H1 (cell line): ENCODE measurements around the gene PPP2R2C. TPM values are rescaled to one million over a fixed set of nuclear protein-coding genes. Genes with fewer than 3 reads are reported as not detected.

Experiments
- CTCF ChIA-PET: fragments of 300-600 bp; sonication (Branson Sonifier 250); formaldehyde crosslinking; loops from one replicate; lab custom pipeline; 2021; ENCODE audit not compliant: partially characterized antibody; lab: Charles Lee
- POLR2A ChIA-PET: fragments of 300-600 bp; sonication (Branson Sonifier 250); formaldehyde crosslinking; loops from one replicate; lab custom pipeline; 2021; ENCODE audit warnings: inconsistent platforms; ENCODE audit not compliant: partially characterized antibody; lab: Charles Lee
- DNase-seq, 2 experiments: peaks; one replicate each; pipeline versions ENCODE4 v3.0.0 to v3.0.0-alpha.2; 2010 to 2022; ENCODE audit warnings: low spot score in 2 of 2, low read depth in 1 of 2, mixed read lengths in 1 of 2
- FAIRE-seq: peaks from 2 replicates; lab custom pipeline; 2011; peaks lifted over from hg19 to GRCh38; lab: Jason Lieb, UNC
- H2AFZ ChIP-seq: 2 replicates; pipeline ENCODE4 v1.8.1; 2012; ENCODE audit warnings: low read length, inconsistent platforms
- H2AK5ac ChIP-seq: 2 replicates; pipeline ENCODE4 v1.6.1; 2013; ENCODE audit warnings: low read depth, low read length
- H2BK120ac ChIP-seq: replicated peaks from 2 replicates; pipeline ENCODE3; 2013; ENCODE audit warnings: low read depth, low read length, inconsistent platforms
- H2BK12ac ChIP-seq: 2 replicates; pipeline ENCODE4 v1.6.1; 2013; ENCODE audit warnings: low read depth, low read length
- H2BK15ac ChIP-seq: 2 replicates; pipeline ENCODE4 v1.6.1; 2013; ENCODE audit warnings: low read length
- H2BK20ac ChIP-seq: 2 replicates; pipeline ENCODE4 v1.6.1; 2013; ENCODE audit warnings: low read length
- H2BK5ac ChIP-seq: 2 replicates; pipeline ENCODE4 v1.6.1; 2013; ENCODE audit warnings: low read depth, low read length
- H3K14ac ChIP-seq: 2 replicates; pipeline ENCODE4 v1.6.1; 2013; ENCODE audit warnings: inconsistent platforms; ENCODE audit not compliant: insufficient read length
- H3K18ac ChIP-seq: 2 replicates; pipeline ENCODE4 v1.6.1; 2013; ENCODE audit warnings: low read length; ENCODE audit errors: extremely low read depth
- H3K23ac ChIP-seq: 2 replicates; pipeline ENCODE4 v1.6.1; 2013; ENCODE audit warnings: inconsistent platforms; ENCODE audit not compliant: insufficient read length
- H3K23me2 ChIP-seq: 2 replicates; pipeline ENCODE4 v1.6.1; 2013; ENCODE audit warnings: low read depth, low read length
- H3K27ac ChIP-seq: 2 replicates; pipeline ENCODE4 v1.6.1; 2011; ENCODE audit warnings: low read depth, low read length, inconsistent platforms
- H3K27me3 ChIP-seq, 4 experiments: replicated peaks in 1 of 4; 1 replicate in 1 of 4; 2 replicates in 3 of 4; pipeline versions ENCODE4 v1.6.1 to v1.8.1; 2011 to 2013; ENCODE audit warnings: low read length in 3 of 4, mild to moderate bottlenecking in 3 of 4, inconsistent platforms in 2 of 4, mixed read lengths in 2 of 4, moderate library complexity in 1 of 4; ENCODE audit not compliant: control insufficient read depth in 3 of 4, insufficient read depth in 3 of 4; ENCODE audit errors: extremely low read depth in 1 of 4
- H3K36me3 ChIP-seq, 4 experiments: 2 replicates each; pipeline versions ENCODE4 v1.6.1 to v1.8.1; 2011 to 2013; ENCODE audit warnings: mild to moderate bottlenecking in 4 of 4, low read length in 3 of 4, moderate library complexity in 2 of 4, control low read depth in 1 of 4, inconsistent platforms in 1 of 4; ENCODE audit not compliant: insufficient read depth in 4 of 4, control insufficient read depth in 2 of 4
- H3K4ac ChIP-seq: replicated peaks from 2 replicates; pipeline ENCODE3; 2013; ENCODE audit warnings: low read length, low read depth, mixed read lengths, inconsistent platforms; ENCODE audit not compliant: insufficient read length
- H3K4me1 ChIP-seq, 4 experiments: replicated peaks in 1 of 4; 1 replicate in 1 of 4; 2 replicates in 3 of 4; pipeline versions ENCODE4 v1.6.1 to v1.8.1; 2011 to 2013; ENCODE audit warnings: low read length in 3 of 4, inconsistent platforms in 2 of 4, mixed read lengths in 1 of 4; ENCODE audit not compliant: insufficient read depth in 4 of 4, control insufficient read depth in 3 of 4
- H3K4me2 ChIP-seq, 2 experiments: 2 replicates each; pipeline versions ENCODE4 v1.6.1 to v1.8.1; 2011 to 2013; ENCODE audit warnings: low read depth in 2 of 2, low read length in 2 of 2, control low read depth in 1 of 2, inconsistent platforms in 1 of 2, mild to moderate bottlenecking in 1 of 2; ENCODE audit not compliant: insufficient read depth in 1 of 2
- H3K4me3 ChIP-seq, 4 experiments: fragments of 200-600, 300-600 bp in 1 of 4; sonication (generic), shearing (Covaris generic), sonication (Bioruptor Twin) in 1 of 4; 2 replicates each; pipeline versions ENCODE4 v1.5.1 to v1.8.1; 2011 to 2016; ENCODE audit warnings: low read length in 4 of 4, low read depth in 3 of 4, control low read depth in 2 of 4, inconsistent platforms in 2 of 4, mild to moderate bottlenecking in 2 of 4, mixed read lengths in 1 of 4, moderate library complexity in 1 of 4; ENCODE audit not compliant: insufficient read depth in 2 of 4; ENCODE audit errors: extremely low read depth in 1 of 4
- H3K56ac ChIP-seq: replicated peaks from 2 replicates; pipeline ENCODE3; 2013; ENCODE audit warnings: low read depth, mild to moderate bottlenecking, mixed read lengths, low read length, inconsistent platforms; ENCODE audit not compliant: insufficient read length
- H3K79me1 ChIP-seq: 2 replicates; pipeline ENCODE4 v1.6.1; 2013; ENCODE audit warnings: low read depth, low read length, control low read depth
- H3K79me2 ChIP-seq, 2 experiments: 2 replicates each; pipeline versions ENCODE4 v1.6.1 to v1.8.1; 2012 to 2013; ENCODE audit warnings: low read length in 2 of 2, mild to moderate bottlenecking in 2 of 2, inconsistent platforms in 1 of 2; ENCODE audit not compliant: insufficient read depth in 2 of 2, control insufficient read depth in 1 of 2
- H3K9ac ChIP-seq, 4 experiments: replicated peaks in 1 of 4; 1 replicate in 1 of 4; 2 replicates in 3 of 4; pipeline versions ENCODE4 v1.6.1 to v1.8.1; 2011 to 2013; ENCODE audit warnings: low read depth in 3 of 4, low read length in 3 of 4, control low read depth in 2 of 4, mild to moderate bottlenecking in 2 of 4, moderate library complexity in 2 of 4, inconsistent platforms in 1 of 4; ENCODE audit errors: extremely low read depth in 1 of 4
- H3K9me3 ChIP-seq, 2 experiments: 2 replicates each; pipeline versions ENCODE4 v1.6.1 to v1.8.1; 2012 to 2013; ENCODE audit warnings: mild to moderate bottlenecking in 2 of 2, moderate library complexity in 2 of 2, control low read depth in 1 of 2, inconsistent platforms in 1 of 2, low read depth in 1 of 2, low read length in 1 of 2, mixed read lengths in 1 of 2; ENCODE audit not compliant: insufficient read depth in 2 of 2
- H4K20me1 ChIP-seq, 2 experiments: replicated peaks in 1 of 2; 2 replicates each; pipeline versions ENCODE3 to v1.8.1; 2011 to 2013; ENCODE audit warnings: inconsistent platforms in 2 of 2, low read length in 2 of 2, mild to moderate bottlenecking in 1 of 2; ENCODE audit not compliant: insufficient read depth in 2 of 2, control insufficient read depth in 1 of 2
- H4K5ac ChIP-seq: 2 replicates; pipeline ENCODE4 v1.6.1; 2013; ENCODE audit warnings: low read length, low read depth, mixed read lengths, inconsistent platforms; ENCODE audit not compliant: insufficient read length
- H4K8ac ChIP-seq: 2 replicates; pipeline ENCODE4 v1.8.0; 2013; ENCODE audit warnings: mild to moderate bottlenecking, moderate library complexity, low read length, inconsistent platforms; ENCODE audit not compliant: insufficient read depth; ENCODE audit errors: extremely low read depth
- H4K91ac ChIP-seq: replicated peaks from 2 replicates; pipeline ENCODE3; 2013; ENCODE audit warnings: low read length, mixed read lengths, inconsistent platforms; ENCODE audit not compliant: insufficient read length
- BACH1 ChIP-seq: IDR thresholded peaks from 2 replicates; pipeline ENCODE4 v1.6.1; 2012; ENCODE audit warnings: low read length, improper control_type of control experiment
- CEBPB ChIP-seq: IDR thresholded peaks from 2 replicates; pipeline ENCODE4 v1.6.1; 2012; ENCODE audit warnings: low read depth, low read length
- CHD2 ChIP-seq: IDR thresholded peaks from 2 replicates; pipeline ENCODE4 v1.6.1; 2012; ENCODE audit warnings: low read length, improper control_type of control experiment
- E2F6 ChIP-seq: IDR thresholded peaks from 2 replicates; pipeline ENCODE4 v1.6.1; 2012; ENCODE audit warnings: inconsistent platforms
- KDM1A ChIP-seq: fragments of 200-600, 300-600 bp; sonication (generic); IDR thresholded peaks from 2 replicates; pipeline ENCODE4 v1.7.1; 2016; ENCODE audit warnings: mild to moderate bottlenecking, low read length, borderline replicate concordance
- NANOG ChIP-seq: IDR thresholded peaks from 2 replicates; pipeline ENCODE4 v1.6.1; 2011; ENCODE audit warnings: low read length, low read depth, mild to moderate bottlenecking, inconsistent platforms; ENCODE audit not compliant: insufficient read depth, poor library complexity, severe bottlenecking
- RAD21 ChIP-seq, 2 experiments: IDR thresholded peaks in 1 of 2; conservative IDR thresholded peaks in 1 of 2; 2 replicates each; pipeline ENCODE4 v1.6.1; 2011; ENCODE audit warnings: low read depth in 2 of 2, low read length in 2 of 2, improper control_type of control experiment in 1 of 2, inconsistent platforms in 1 of 2, mild to moderate bottlenecking in 1 of 2, moderate library complexity in 1 of 2
- RXRA ChIP-seq: IDR thresholded peaks from 2 replicates; pipeline ENCODE4 v1.6.1; 2011; ENCODE audit warnings: low read depth, mild to moderate bottlenecking, low read length, moderate library complexity; ENCODE audit not compliant: insufficient read depth
- SIRT6 ChIP-seq: IDR thresholded peaks from one replicate; pipeline ENCODE4 v1.7.1; 2012; ENCODE audit warnings: low read length, inconsistent platforms
- SIX5 ChIP-seq: IDR thresholded peaks from 2 replicates; pipeline ENCODE4 v1.6.1; 2011; ENCODE audit warnings: mild to moderate bottlenecking, low read depth, low read length
- SP4 ChIP-seq: IDR thresholded peaks from 2 replicates; pipeline ENCODE4 v1.6.1; 2012; ENCODE audit warnings: low read length, inconsistent platforms
- TAF1 ChIP-seq: IDR thresholded peaks from 2 replicates; pipeline ENCODE4 v1.6.1; 2011; ENCODE audit warnings: mild to moderate bottlenecking, low read depth, low read length
- TCF12 ChIP-seq: IDR thresholded peaks from 2 replicates; pipeline ENCODE4 v1.6.1; 2011; ENCODE audit warnings: low read depth, mild to moderate bottlenecking, low read length
- WGBS, 2 experiments: shearing (Covaris generic) in 1 of 2; methylation state at CpG; one replicate each; pipeline versions ENCODE4 v1.1.6 to v1.1.7; 2013 to 2015; ENCODE audit warnings: low lambda C conversion rate in 2 of 2, mixed read lengths in 2 of 2, inconsistent platforms in 1 of 2, low coverage in 1 of 2, missing lambda C conversion rate in 1 of 2; ENCODE audit not compliant: insufficient replicate concordance in 2 of 2, insufficient coverage in 1 of 2, insufficient read length in 1 of 2; ENCODE audit errors: extremely low coverage in 1 of 2, missing lambda C conversion rate in 1 of 2; 5-methylcytosine and 5-hydroxymethylcytosine counted together
- polyA plus RNA-seq, 7 experiments: library from polyadenylated mRNA; depleted of rRNA in 3 of 7; stranded (reverse) in 5 of 7; unstranded in 2 of 7; fragments of >200 nt in 5 of 7; fragments of 200-250 nt in 2 of 7; gene quantifications; 1 replicate in 5 of 7; 2 replicates in 1 of 7; 4 replicates in 1 of 7; pipeline versions ENCODE4 v1.2.1 to v1.2.3, GENCODE V29; 2011 to 2013; ENCODE audit warnings: missing spikeins in 2 of 7, mixed read lengths in 2 of 7
- total RNA-seq: library from RNA; stranded (reverse); fragmentation: NEBNext Ultra II Directional; extraction: Animal tissue kit (Norgen Biotek cat#: 25700); gene quantifications from 2 replicates; pipeline ENCODE4 v1.2.1, GENCODE V29; 2021

The PPP2R2C gene
- total and polyA plus RNA-seq, 2 of the 8 experiments (the other 6 are each of a cell fraction or from before 2014, with no cell fraction given) = 6.4 TPM

GRCh38 chr4:6279582-6280289 is 192.7 kb downstream of the PPP2R2C start:
- no peak overlapping the region for H3K9ac ChIP-seq
- no peak overlapping the region for H2BK12ac ChIP-seq
- FAIRE-seq (no peak), DNase-seq (no peak)
- no peaks in the 10 kb centered on the region; the same call in 1 of the 2 replicates for H3K79me1 ChIP-seq
- H3K23ac ChIP-seq = no peak overlapping the region
- 88% methylated on average over 14 of the region's 14 CpGs; no CpG with 5 or more reads in 1 of the 2 experiments for WGBS, 2 experiments
- no peak overlapping the region for H3K4me3 ChIP-seq
- H3K14ac ChIP-seq = no peak overlapping the region
- H3K9me3 ChIP-seq = no peaks in the 10 kb centered on the region
- H2BK120ac ChIP-seq = no peak overlapping the region
- no peak overlapping the region for H2AFZ ChIP-seq
- no peak overlapping the region for H3K27ac ChIP-seq
- H2BK15ac ChIP-seq = no peak overlapping the region
- peaks cover 0 to 4% (median 1%) of the 10 kb centered on the region in 4 experiments; a peak in 3 of 7 replicates for H3K4me1 ChIP-seq
- H2AK5ac ChIP-seq = no peak overlapping the region
- no peak overlapping the region for H4K5ac ChIP-seq
- no peaks in the 10 kb centered on the region for H3K27me3 ChIP-seq
- H3K18ac ChIP-seq = no peak overlapping the region
- CTCF ChIA-PET = interaction anchor here (1.1 to 37.7 kb wide), 4 partner anchors 11 to 46 kb away, joined by 3 to 908 read pairs (median 134); no protein-coding TSS in a partner anchor
- no peak overlapping the region for H4K8ac ChIP-seq
- H3K79me2 ChIP-seq = peaks cover 0 to 6% of the 10 kb centered on the region in 2 experiments; a peak in 1 of 4 replicates
- POLR2A ChIA-PET = interaction anchor here (1.0 to 1.2 kb wide), 2 partner anchors 17 to 35 kb away, joined by 3 to 4 read pairs; no protein-coding TSS in a partner anchor
- no peak overlapping the region for H3K56ac ChIP-seq
- no peak overlapping the region for H3K4me2 ChIP-seq
- no peak overlapping the region for H2BK20ac ChIP-seq
- no peak overlapping the region for H2BK5ac ChIP-seq
- no peaks in the 10 kb centered on the region for H3K23me2 ChIP-seq
- H4K20me1 ChIP-seq = peaks cover 0 to 18% of the 10 kb centered on the region in 2 experiments
- no peak overlapping the region for H3K4ac ChIP-seq
- peaks cover 2 to 5% (median 3%) of the 10 kb centered on the region in 4 experiments; a peak in 3 of 8 replicates for H3K36me3 ChIP-seq
- no peak overlapping the region for H4K91ac ChIP-seq
- TF ChIP-seq TCF12 = no peak
- TF ChIP-seq CEBPB = no peak
- no peak for TF ChIP-seq NANOG
- no peak for TF ChIP-seq TAF1
- TF ChIP-seq E2F6 = no peak
- no peak for TF ChIP-seq CHD2
- no peak for TF ChIP-seq RAD21 (IDR thresholded peaks at IDR 0.05 in 1 of 2, conservative IDR thresholded peaks at IDR 0.05 in 1 of 2; ENCODE audit: low read depth in 2 of 2, low read length in 2 of 2)
- no peak for TF ChIP-seq SIRT6
- TF ChIP-seq BACH1 = no peak
- no peak for TF ChIP-seq RXRA
- TF ChIP-seq KDM1A = no peak
- no peak for TF ChIP-seq SIX5
- TF ChIP-seq SP4 = no peak
